AG04450 (cell line): ENCODE data around the gene ASB14. TPM values are rescaled to one million over a fixed set of nuclear protein-coding genes. Genes with fewer than 3 reads are reported as not detected.

Source experiments
- CTCF ChIA-PET: fragments of 300-600, 350-600 bp; formaldehyde crosslinking; extraction: SDS; loops from one replicate; lab custom pipeline; 2022; ENCODE audit warnings: antibody characterized with exemption, inconsistent platforms; lab: Charles Lee
- POLR2A ChIA-PET: fragments of 350-600 bp; formaldehyde crosslinking; extraction: SDS; loops from one replicate; lab custom pipeline; 2021; ENCODE audit warnings: antibody characterized with exemption, inconsistent platforms; lab: Yijun Ruan, JAX
- DNase-seq: peaks from one replicate; pipeline ENCODE4 v3.0.0-alpha.2; 2011; ENCODE audit warnings: low read depth, low spot score
- H3K27ac ChIP-seq: one replicate; pipeline ENCODE4 v1.5.1; 2012; ENCODE audit warnings: low read depth, low read length, control low read depth
- H3K27me3 ChIP-seq: one replicate; pipeline ENCODE4 v1.6.0; 2012; ENCODE audit warnings: low read length; ENCODE audit not compliant: control insufficient read depth, insufficient read depth
- H3K4me3 ChIP-seq: 2 replicates; pipeline ENCODE4 v1.5.1; 2011; ENCODE audit warnings: mild to moderate bottlenecking, low read depth, low read length, control low read depth
- H3K9me3 ChIP-seq: 2 replicates; pipeline ENCODE4 v1.5.1; 2012; ENCODE audit warnings: low read length; ENCODE audit not compliant: control insufficient read depth, insufficient read depth
- polyA plus RNA-seq: library from polyadenylated mRNA; depleted of rRNA; stranded (reverse); fragments of >200 nt; gene quantifications from 2 replicates; pipeline ENCODE4 v1.2.3, GENCODE V29; 2011
- TF ChIP-seq, protein P1 (sequence below): IDR thresholded peaks from 2 replicates; pipeline ENCODE4 v1.5.1; 2011; ENCODE audit warnings: low read depth, low read length, control low read depth, inconsistent platforms

Gene ASB14
- polyA plus RNA-seq, 1 experiment = not detected

DNA sequence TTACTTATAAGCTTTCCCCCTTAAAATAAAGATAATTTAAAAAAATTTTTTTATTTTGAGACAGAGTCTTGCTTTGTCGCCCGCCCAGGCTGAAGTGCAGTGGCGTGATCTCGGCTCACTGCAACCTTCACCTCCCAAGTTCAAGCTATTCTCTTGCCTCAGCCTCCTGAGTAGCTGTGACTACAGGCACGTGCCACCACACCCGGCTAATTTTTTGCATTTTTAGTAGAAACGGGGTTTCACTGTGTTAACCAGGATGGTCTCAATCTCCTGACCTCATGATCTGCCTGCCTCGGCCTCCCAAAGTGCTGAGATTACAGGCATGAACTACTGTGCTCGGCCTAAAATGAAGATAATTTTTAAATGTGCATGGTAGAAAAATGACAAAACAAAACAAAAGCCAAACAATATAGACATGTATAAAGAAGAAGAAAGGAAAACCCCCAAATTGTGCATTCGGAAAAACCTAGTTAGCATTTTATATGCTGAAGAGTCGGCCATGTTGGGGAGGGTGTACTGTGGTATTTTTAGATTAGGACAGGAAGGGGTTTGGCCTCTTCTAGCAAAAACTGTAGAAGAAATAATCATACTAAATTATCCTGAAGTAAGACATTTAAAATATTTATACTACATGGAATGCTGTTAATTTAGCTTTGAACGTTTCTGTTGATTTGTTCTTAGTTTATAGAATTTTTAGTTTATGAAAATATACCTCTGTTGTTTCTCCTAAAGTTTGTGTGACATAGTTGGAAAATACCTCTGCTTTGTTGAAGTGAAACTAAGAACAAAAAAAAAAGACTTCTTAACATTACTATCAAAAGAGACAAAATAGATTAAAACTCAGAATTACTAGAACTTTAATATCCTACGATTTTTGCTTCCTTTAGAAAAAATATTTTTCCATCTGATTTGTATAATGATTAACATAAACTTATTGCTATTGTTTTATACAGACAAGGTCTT, 57.6 kb downstream of the ASB14 start:
- POLR2A ChIA-PET = no interaction called here
- CTCF ChIA-PET = interaction anchor here (1.1 kb wide), 1 partner anchor 136 kb away, joined by 3 read pairs; no protein-coding TSS in a partner anchor

DNA sequence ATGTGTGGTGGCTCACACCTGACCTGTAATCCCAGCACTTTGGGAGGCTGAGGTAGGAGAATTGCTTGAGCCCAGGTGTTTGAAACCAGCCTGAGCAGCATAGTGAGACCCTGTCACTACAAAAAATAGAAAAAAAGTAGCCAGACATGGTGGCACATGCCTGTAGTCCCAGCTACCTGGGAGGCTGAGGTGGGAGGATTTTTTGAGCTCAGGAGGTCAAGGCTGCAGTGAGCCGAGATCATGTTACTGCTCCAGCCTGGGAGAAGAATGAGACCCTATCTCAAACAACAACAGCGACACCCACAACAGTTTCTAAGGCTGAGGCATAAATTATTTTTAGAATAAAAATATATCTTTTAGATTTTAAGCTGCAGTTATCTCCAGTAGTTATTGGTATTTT, 58.7 kb downstream of the ASB14 start:
- ChIA-PET POLR2A (no interaction called here), CTCF (interaction anchor here (1.1 kb wide), 1 partner anchor 134 kb away, joined by 3 read pairs; no protein-coding TSS in a partner anchor)
- DNase-seq = no peak
- Histone ChIP-seq H3K9me3 (no peaks in the 10 kb centered on the region), H3K27ac (no peak overlapping the region), H3K4me3 (no peak overlapping the region), H3K27me3 (no peaks in the 10 kb centered on the region)
- TF ChIP-seq, protein P1, sequence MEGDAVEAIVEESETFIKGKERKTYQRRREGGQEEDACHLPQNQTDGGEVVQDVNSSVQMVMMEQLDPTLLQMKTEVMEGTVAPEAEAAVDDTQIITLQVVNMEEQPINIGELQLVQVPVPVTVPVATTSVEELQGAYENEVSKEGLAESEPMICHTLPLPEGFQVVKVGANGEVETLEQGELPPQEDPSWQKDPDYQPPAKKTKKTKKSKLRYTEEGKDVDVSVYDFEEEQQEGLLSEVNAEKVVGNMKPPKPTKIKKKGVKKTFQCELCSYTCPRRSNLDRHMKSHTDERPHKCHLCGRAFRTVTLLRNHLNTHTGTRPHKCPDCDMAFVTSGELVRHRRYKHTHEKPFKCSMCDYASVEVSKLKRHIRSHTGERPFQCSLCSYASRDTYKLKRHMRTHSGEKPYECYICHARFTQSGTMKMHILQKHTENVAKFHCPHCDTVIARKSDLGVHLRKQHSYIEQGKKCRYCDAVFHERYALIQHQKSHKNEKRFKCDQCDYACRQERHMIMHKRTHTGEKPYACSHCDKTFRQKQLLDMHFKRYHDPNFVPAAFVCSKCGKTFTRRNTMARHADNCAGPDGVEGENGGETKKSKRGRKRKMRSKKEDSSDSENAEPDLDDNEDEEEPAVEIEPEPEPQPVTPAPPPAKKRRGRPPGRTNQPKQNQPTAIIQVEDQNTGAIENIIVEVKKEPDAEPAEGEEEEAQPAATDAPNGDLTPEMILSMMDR = no peak

More for the DNA sequence above, 57.6 kb downstream of the ASB14 start:
- no peak for DNase-seq
- no peak overlapping the region for H3K4me3 ChIP-seq
- H3K27me3 ChIP-seq = no peaks in the 10 kb centered on the region
- no peaks in the 10 kb centered on the region for H3K9me3 ChIP-seq
- no peak overlapping the region for H3K27ac ChIP-seq
- TF ChIP-seq, protein P1 = no peak

GRCh38 chr3:57230006-57230405, 62.5 kb downstream of the ASB14 start:
- no peak overlapping the region for H3K27ac ChIP-seq
- POLR2A ChIA-PET = no interaction called here

DNA sequence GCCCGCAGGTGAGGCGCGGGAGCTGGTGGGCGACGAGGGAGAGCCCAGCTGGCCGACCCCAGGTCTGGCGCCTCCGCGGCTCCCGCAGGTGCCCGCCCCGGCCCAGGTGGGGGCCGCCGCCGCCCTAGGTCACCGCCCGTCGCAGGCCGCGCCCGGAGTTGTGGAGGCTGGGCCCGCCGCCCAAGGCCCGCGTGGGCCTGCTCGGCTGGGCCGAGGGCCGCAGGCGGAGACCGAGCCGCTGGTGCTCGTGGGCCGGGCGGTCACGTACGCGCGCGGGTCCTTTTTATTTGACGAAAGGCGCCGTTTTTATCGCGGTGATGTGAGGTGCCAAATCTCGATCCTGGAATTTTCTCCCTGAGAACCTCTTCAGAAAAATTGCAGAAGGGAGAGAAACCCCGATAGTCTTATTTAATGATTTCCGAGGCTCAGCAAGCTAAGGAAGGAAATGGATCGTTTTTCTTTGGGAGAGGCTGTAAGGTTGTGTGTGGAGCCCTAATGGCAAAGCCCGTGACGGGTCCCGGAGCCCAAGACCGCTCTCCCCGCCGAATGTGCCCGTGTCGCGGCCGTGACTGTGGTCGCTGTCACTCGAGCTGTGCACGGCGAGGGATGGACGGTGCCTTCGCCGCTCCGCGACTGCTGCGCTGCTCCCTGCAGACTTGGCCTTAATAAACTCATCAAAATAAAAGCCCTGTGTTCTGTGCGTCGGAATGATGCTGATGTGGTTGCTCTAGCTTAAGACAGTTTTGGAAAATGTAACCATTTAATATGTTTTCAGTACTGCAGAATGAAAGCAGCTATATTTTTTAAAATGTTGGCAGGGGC, 64.3 kb downstream of the ASB14 start:
- H3K27me3 ChIP-seq = no peaks in the 10 kb centered on the region
- H3K9me3 ChIP-seq = no peaks in the 10 kb centered on the region
- peak overlapping the region; percentile 90 for H3K4me3 ChIP-seq
- no peak overlapping the region for H3K27ac ChIP-seq
- CTCF ChIA-PET = interaction anchor here (0.5 to 1.2 kb wide), 4 partner anchors 58 to 232 kb away, joined by 3 to 4 read pairs (median 4); no protein-coding TSS in a partner anchor
- TF ChIP-seq, protein P1 = no peak
- no peak for DNase-seq
- POLR2A ChIA-PET = interaction anchor here (0.9 kb wide), 1 partner anchor 546 kb away, joined by 3 read pairs; the partner anchor contains the start of gene TASOR

More at GRCh38 chr3:57230006-57230405, 62.5 kb downstream of the ASB14 start:
- DNase-seq = no peak
- no peaks in the 10 kb centered on the region for H3K9me3 ChIP-seq
- no peak overlapping the region for H3K4me3 ChIP-seq
- TF ChIP-seq, protein P1 = no peak
- CTCF ChIA-PET = no interaction called here
- no peaks in the 10 kb centered on the region for H3K27me3 ChIP-seq
